GM19351 (cell line): ENCODE measurements around the gene F5.

Experiments used
- ATAC-seq: cut with Tn5 transposase; IDR thresholded peaks from one replicate; pipeline ENCODE4 v1.9.1; 2021; ENCODE audit warnings: mild to moderate bottlenecking, moderate library complexity; ENCODE audit not compliant: unreplicated experiment

The F5 gene

DNA sequence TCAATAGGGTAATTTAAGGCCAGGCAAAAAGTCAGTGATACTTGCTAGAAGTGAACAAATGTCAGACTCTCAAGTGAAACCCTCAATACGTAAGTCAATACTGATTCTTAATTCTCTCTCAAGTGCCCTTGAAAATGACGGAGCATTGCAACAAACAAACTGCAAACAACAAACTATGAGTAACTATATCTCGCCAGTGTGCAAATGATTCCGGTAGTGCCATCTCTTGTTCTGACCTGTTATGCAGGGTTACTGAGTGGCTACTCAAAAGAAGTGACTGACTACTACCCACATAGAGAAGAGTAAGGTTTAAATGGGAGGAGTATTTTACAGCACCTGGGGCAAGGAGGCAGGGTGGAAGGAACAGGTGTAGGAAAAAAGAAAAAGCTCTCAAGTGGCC, 102.2 kb downstream of the F5 start:
- ATAC-seq: no peak

- no peak for ATAC-seq
Observed at GRCh38 chr1:169483500-169483966, 102.7 kb downstream of the F5 start.

DNA sequence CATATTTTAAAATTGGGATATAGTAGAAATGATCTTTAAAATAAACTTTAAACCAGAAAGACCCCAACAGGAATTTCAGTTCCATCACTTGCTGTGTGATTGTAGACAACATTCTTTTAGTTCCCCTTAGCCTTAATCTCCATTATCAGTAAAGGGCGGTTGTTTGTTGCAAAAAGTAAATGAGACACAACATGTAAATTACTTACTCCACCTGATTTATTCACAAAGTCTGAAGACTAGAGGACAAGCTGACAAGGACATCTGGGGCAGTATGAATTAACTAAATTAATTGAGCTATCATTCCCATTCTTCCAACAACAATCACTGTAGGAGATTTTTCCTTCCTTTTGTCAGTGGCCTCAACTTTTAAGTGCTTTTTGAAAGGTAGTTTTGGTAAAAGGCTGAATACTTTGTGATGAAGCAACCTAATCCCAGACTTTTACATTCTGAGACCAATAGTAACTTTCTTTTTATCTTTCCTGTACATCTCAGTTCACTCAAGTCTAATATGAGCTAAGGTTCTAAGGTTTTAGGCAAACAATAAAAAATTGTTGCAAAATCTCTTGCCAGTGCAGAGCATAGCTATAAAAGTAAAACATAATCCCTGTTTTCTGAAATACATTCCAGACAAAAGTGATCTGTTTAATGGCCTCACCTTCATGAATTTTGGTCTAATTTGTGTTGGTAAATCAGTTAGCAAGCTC, 106.8 kb downstream of the F5 start:
- ATAC-seq: no peak

- no peak for ATAC-seq
Observed at GRCh38 chr1:169478094-169478672, 108.1 kb downstream of the F5 start.

DNA sequence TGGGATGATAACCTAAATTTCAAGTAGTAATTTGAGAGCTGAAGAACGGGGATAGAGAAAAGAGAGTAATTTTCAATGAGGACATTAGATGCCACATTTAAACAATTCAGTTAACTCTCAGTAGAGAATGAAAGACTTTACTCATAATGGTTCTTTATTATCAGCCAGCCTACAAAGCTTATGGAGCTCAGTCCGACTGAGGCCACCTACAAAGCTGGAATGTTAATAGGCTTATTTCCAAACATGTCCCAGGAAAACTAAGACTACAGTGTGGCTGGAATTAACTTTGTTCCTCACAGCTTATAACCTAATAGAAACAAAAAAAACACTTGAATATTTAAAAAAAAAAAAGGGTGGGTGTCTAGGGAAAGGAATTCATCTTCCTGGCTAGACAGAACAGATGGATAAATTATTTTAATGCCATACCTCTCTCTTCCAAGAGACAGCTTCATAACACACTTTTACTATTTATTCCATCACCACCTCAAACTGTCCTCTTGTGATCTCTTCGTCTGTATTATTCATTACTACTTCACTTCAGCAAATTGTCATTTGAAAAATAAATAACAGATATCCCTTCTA, 110.4 kb downstream of the F5 start:
- ATAC-seq: no peak

GRCh38 chr1:169474302-169474995, 111.8 kb downstream of the F5 start:
- ATAC-seq: no peak

DNA sequence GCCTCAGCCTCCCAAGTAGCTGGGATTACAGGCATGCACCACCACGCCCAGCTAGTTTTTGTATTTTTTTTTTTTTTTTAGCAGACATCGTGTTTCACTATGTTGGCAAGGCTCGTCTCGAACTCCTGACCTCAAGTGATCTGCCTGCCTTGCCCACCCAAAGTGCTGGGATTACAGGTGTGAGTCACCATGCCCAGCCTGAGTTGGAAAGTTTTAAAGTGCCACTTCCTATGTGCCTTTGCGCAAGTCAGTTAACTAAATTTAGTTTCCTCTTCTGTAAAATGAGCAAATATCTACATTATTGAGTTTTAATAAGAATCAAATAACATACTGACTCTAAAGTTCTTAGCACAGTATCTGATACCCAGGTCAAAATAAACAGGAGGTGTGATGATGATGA, 112.9 kb downstream of the F5 start:
- ATAC-seq: no peak

GRCh38 chr1:169472738-169473137, 113.5 kb downstream of the F5 start:
- ATAC-seq: no peak

DNA sequence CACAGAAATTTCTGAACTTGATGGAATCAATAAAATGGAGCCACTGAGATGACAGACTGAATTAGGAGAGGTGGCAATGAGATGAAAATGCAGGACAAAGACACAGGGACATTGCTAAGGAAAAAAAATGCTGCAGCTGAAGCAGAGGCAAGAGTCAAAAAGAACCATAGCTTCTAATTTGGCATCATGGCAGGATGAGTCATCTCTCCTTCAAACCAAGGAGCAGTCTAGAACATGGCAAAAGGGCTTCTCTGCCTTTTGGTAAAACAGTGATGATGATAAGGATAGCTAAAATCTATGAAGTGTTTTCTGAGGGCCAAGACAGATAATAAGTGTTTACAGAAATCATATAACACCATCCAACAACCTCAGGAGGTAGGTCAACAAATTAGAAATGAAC, 117.3 kb downstream of the F5 start:
- ATAC-seq: no peak

- ATAC-seq: no peak
Observed at GRCh38 chr1:169466259-169467230, 119.7 kb downstream of the F5 start.

DNA sequence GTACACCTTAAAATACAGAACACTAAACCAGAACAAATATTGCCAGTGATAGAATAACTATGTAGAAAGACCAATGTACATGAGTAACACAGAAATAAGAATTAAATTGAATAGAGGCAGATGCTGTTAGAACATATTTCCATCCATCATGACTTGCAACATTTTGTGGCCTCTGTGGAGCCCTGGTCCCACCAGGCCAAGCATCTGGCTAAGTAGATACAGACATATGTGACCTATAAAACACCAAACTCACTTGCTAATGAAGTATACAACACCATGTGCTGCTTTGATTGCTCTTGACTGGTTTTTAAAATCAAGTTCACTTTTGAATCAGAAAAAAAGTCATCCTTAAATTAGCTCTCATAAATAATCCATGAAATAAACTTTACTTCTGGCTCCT, 121.0 kb downstream of the F5 start:
- no peak for ATAC-seq
